Right lobe of liver (tissue), 6 donors: Measurements from ENCODE around the gene ARHGAP8. TPM values are rescaled to one million over a fixed set of nuclear protein-coding genes. Genes with fewer than 3 reads are reported as not detected.

Experiments
- ATAC-seq, 4 donors: fragments of 200-7000 bp; cut with Tn5 transposase; one replicate each; pipeline ENCODE4 v1.9.1; 2020; ENCODE audit warnings: mild to moderate bottlenecking in 4 of 4, moderate library complexity in 4 of 4
- DNase-seq, 3 donors: peaks; one replicate each; pipeline ENCODE4 v3.0.0-alpha.2; 2020
- H3K27ac ChIP-seq, 3 donors: fragments of 200-600 bp; one replicate each; pipeline ENCODE4 v1.8.0; 2022
- H3K27me3 ChIP-seq, 2 donors: fragments of 200-600 bp; one replicate each; pipeline ENCODE4 v1.8.0; 2022
- H3K36me3 ChIP-seq, 4 donors: fragments of 200-600 bp; sonication (generic) in 1 of 4; one replicate each; pipeline versions ENCODE4 v1.5.1 to v1.8.0; 2017 to 2022; ENCODE audit warnings: control low read depth in 1 of 4
- H3K4me1 ChIP-seq, 4 donors: fragments of 200-600 bp; sonication (generic) in 1 of 4; one replicate each; pipeline versions ENCODE4 v1.5.1 to v1.8.0; 2017 to 2022; ENCODE audit warnings: control low read depth in 1 of 4
- H3K4me3 ChIP-seq, 3 donors: fragments of 200-600 bp; one replicate each; pipeline ENCODE4 v1.8.0; 2022
- H3K9me3 ChIP-seq, 4 donors: fragments of 200-600 bp; sonication (generic) in 1 of 4; one replicate each; pipeline versions ENCODE4 v1.5.1 to v1.8.0; 2017 to 2022; ENCODE audit warnings: control low read depth in 1 of 4
- POLR2A ChIP-seq: fragments of 450-650 bp; IDR thresholded peaks from one replicate; pipeline ENCODE4 v1.6.1; 2017; ENCODE audit warnings: antibody characterized with exemption, mild to moderate bottlenecking
- WGBS: methylation state at CpG from one replicate; pipeline ENCODE4 v1.1.6; 2018; ENCODE audit warnings: low coverage, low lambda C conversion rate; ENCODE audit not compliant: insufficient coverage; ENCODE audit errors: missing lambda C conversion rate; 5-methylcytosine and 5-hydroxymethylcytosine counted together
- intact Hi-C, 2 donors: fragments of 100-400 bp; cut with DNase I; formaldehyde crosslinking; loops; one replicate each; pipeline versions ENCODE4 v1.11.2 to v1.14.1; 2022
- total RNA-seq, 6 experiments: library from RNA; depleted of rRNA in 2 of 6; stranded (reverse); fragments of >200 nt in 2 of 6; fragmentation: NEBNext Ultra II Directional in 3 of 6; extraction: Animal tissue kit (Norgen Biotek cat#: 25700) in 3 of 6; gene quantifications; one replicate each; pipeline versions ENCODE4 v1.1.0 to v1.2.4, GENCODE V29; 2016 to 2023
- TF ChIP-seq, protein P1 (sequence below), 4 donors: fragments of 200-600 bp in 3 of 4; fragments of 450-650 bp in 1 of 4; IDR thresholded peaks; one replicate each; pipeline versions ENCODE4 v1.5.1 to v1.8.0; 2016 to 2022; ENCODE audit warnings: antibody characterized with exemption in 4 of 4, mild to moderate bottlenecking in 2 of 4
- donor health status: DM: no; HTN: yes; CAD: no.
- donor health status: DM: no; HTN: no; CAD: no.
- donor health status: DM: no; HTN: no; CAD: no.
- donor health status: DM: no; HTN: yes; CAD: no.
- donor health status: DM: no; HTN: yes; CAD: no.

ARHGAP8 gene
- total RNA-seq, 6 experiments from 2014 or later: 0.49 to 1.0 (median 0.61) TPM; not detected in 1

GRCh38 chr22:44805711-44806110 is 53.3 kb downstream of the ARHGAP8 start:
- H3K4me3 ChIP-seq: no peak overlapping the region
- H3K36me3 ChIP-seq: no peaks in the 10 kb centered on the region
- no peak overlapping the region for H3K27ac ChIP-seq
- H3K4me1 ChIP-seq: no peaks in the 10 kb centered on the region
- H3K27me3 ChIP-seq: no peaks in the 10 kb centered on the region
- no peaks in the 10 kb centered on the region for H3K9me3 ChIP-seq
- intact Hi-C loops: no loop called here
- TF ChIP-seq POLR2A: no peak
- TF ChIP-seq, protein P1, sequence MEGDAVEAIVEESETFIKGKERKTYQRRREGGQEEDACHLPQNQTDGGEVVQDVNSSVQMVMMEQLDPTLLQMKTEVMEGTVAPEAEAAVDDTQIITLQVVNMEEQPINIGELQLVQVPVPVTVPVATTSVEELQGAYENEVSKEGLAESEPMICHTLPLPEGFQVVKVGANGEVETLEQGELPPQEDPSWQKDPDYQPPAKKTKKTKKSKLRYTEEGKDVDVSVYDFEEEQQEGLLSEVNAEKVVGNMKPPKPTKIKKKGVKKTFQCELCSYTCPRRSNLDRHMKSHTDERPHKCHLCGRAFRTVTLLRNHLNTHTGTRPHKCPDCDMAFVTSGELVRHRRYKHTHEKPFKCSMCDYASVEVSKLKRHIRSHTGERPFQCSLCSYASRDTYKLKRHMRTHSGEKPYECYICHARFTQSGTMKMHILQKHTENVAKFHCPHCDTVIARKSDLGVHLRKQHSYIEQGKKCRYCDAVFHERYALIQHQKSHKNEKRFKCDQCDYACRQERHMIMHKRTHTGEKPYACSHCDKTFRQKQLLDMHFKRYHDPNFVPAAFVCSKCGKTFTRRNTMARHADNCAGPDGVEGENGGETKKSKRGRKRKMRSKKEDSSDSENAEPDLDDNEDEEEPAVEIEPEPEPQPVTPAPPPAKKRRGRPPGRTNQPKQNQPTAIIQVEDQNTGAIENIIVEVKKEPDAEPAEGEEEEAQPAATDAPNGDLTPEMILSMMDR (IDR thresholded peaks at IDR 0.05): no peak
- 87% methylated on average over 9 of the region's 9 CpGs for WGBS
- ATAC-seq (no peak), DNase-seq (no peak)

- Histone ChIP-seq H3K4me1 (no peaks in the 10 kb centered on the region), H3K27me3 (no peaks in the 10 kb centered on the region), H3K36me3 (no peaks in the 10 kb centered on the region), H3K4me3 (no peak overlapping the region), H3K27ac (no peak overlapping the region), H3K9me3 (no peaks in the 10 kb centered on the region)
- intact Hi-C loops: no loop called here
- no peak for DNase-seq
- TF ChIP-seq POLR2A: no peak
- TF ChIP-seq, protein P1 (IDR thresholded peaks at IDR 0.05): no peak
- ATAC-seq: no peak
- 40% methylated on average over 2 of the region's 7 CpGs for WGBS
Observed at GRCh38 chr22:44807232-44807631, 54.9 kb downstream of the ARHGAP8 start.

- intact Hi-C loops: no loop called here
- Histone ChIP-seq H3K9me3 (no peaks in the 10 kb centered on the region), H3K27me3 (no peaks in the 10 kb centered on the region), H3K27ac (no peak overlapping the region), H3K4me3 (no peak overlapping the region), H3K4me1 (no peaks in the 10 kb centered on the region), H3K36me3 (no peaks in the 10 kb centered on the region)
- DNase-seq: peak in 1 of 3 donors; percentile 37
- ATAC-seq: no peak
- TF ChIP-seq, protein P1 (IDR thresholded peaks at IDR 0.05): no peak
- no peak for TF ChIP-seq POLR2A
- 52% methylated on average over 16 of the region's 21 CpGs for WGBS
Observed at GRCh38 chr22:44807915-44808690, 55.7 kb downstream of the ARHGAP8 start.

- H3K4me3 ChIP-seq: no peak overlapping the region
- no peaks in the 10 kb centered on the region for H3K27me3 ChIP-seq
- H3K9me3 ChIP-seq: no peaks in the 10 kb centered on the region
- ATAC-seq: no peak
- no peak for TF ChIP-seq POLR2A
- TF ChIP-seq, protein P1 (IDR thresholded peaks at IDR 0.05): no peak
- intact Hi-C loops: no loop called here
- DNase-seq: peak in 1 of 3 donors; percentile 39
- 73% methylated on average over 4 of the region's 11 CpGs for WGBS
- no peaks in the 10 kb centered on the region for H3K4me1 ChIP-seq
- H3K27ac ChIP-seq: no peak overlapping the region
- no peaks in the 10 kb centered on the region for H3K36me3 ChIP-seq
Observed at GRCh38 chr22:44809456-44809855, 57.1 kb downstream of the ARHGAP8 start.
